Ishikawa (cell line): ENCODE measurements around the gene NCEH1.

ENCODE experiments used
- CEBPB ChIP-seq: IDR thresholded peaks from 2 replicates; pipeline ENCODE4 v1.6.1; 2012
- CREB1 ChIP-seq: IDR thresholded peaks from 2 replicates; pipeline ENCODE4 v1.6.1; 2012; ENCODE audit warnings: low read depth
- EGR1 ChIP-seq: IDR thresholded peaks from 2 replicates; pipeline ENCODE4 v1.6.1; 2012
- EP300 ChIP-seq: IDR thresholded peaks from 2 replicates; pipeline ENCODE4 v1.6.1; 2012; ENCODE audit warnings: borderline replicate concordance
- FOXM1 ChIP-seq: IDR thresholded peaks from 2 replicates; pipeline ENCODE4 v1.6.1; 2012; ENCODE audit warnings: low read depth, borderline replicate concordance
- MAX ChIP-seq: IDR thresholded peaks from 2 replicates; pipeline ENCODE4 v1.6.1; 2012
- NFIC ChIP-seq: IDR thresholded peaks from 2 replicates; pipeline ENCODE4 v1.6.1; 2012
- RAD21 ChIP-seq: IDR thresholded peaks from 2 replicates; pipeline ENCODE4 v1.6.1; 2012; ENCODE audit warnings: low read depth
- REST ChIP-seq: IDR thresholded peaks from 2 replicates; pipeline ENCODE4 v1.6.1; 2012; ENCODE audit warnings: low read depth, mild to moderate bottlenecking
- TAF1 ChIP-seq: IDR thresholded peaks from 2 replicates; pipeline ENCODE4 v1.6.1; 2012; ENCODE audit warnings: low read depth, mild to moderate bottlenecking
- TCF12 ChIP-seq: IDR thresholded peaks from 2 replicates; pipeline ENCODE4 v1.6.1; 2012; ENCODE audit warnings: low read depth
- TEAD4 ChIP-seq: IDR thresholded peaks from 2 replicates; pipeline ENCODE4 v1.6.1; 2012
- USF1 ChIP-seq: IDR thresholded peaks from 2 replicates; pipeline ENCODE4 v1.6.1; 2012
- YY1 ChIP-seq: IDR thresholded peaks from 2 replicates; pipeline ENCODE4 v1.6.1; 2012; ENCODE audit warnings: low read depth
- ZBTB7A ChIP-seq: IDR thresholded peaks from 2 replicates; pipeline ENCODE4 v1.6.1; 2012; ENCODE audit warnings: low read depth

The NCEH1 gene

GRCh38 chr3:172653004-172653572, 57.8 kb downstream of the NCEH1 start:
- TF ChIP-seq CREB1, result no peak
- no peak for TF ChIP-seq REST
- peak; percentile 90; the same call in 1 of the 2 replicates for TF ChIP-seq TEAD4
- TF ChIP-seq YY1, result peak; percentile 76
- TF ChIP-seq EGR1, result no peak
- peak; percentile 97 for TF ChIP-seq EP300
- no peak; the same call in 1 of the 2 replicates for TF ChIP-seq MAX
- peak; percentile 28; the same call in 1 of the 2 replicates for TF ChIP-seq RAD21
- no peak for TF ChIP-seq ZBTB7A
- peak; percentile 95 for TF ChIP-seq FOXM1
- peak; percentile 97 for TF ChIP-seq TCF12
- TF ChIP-seq USF1, result 0 out of 2 replicates have a peak, but pooled peaks have one; percentile 17
- TF ChIP-seq CEBPB, result peak; percentile 57; the same call in 1 of the 2 replicates
- no peak; the same call in 1 of the 2 replicates for TF ChIP-seq TAF1
- peak; percentile 99 for TF ChIP-seq NFIC

GRCh38 chr3:172651936-172652625, 58.8 kb downstream of the NCEH1 start:
- TF ChIP-seq MAX, result no peak
- TF ChIP-seq YY1, result no peak
- no peak for TF ChIP-seq TCF12
- no peak for TF ChIP-seq TAF1
- TF ChIP-seq ZBTB7A, result no peak
- TF ChIP-seq USF1, result no peak
- TF ChIP-seq REST, result no peak
- no peak for TF ChIP-seq FOXM1
- no peak for TF ChIP-seq EP300
- TF ChIP-seq NFIC, result no peak
- no peak for TF ChIP-seq EGR1
- no peak for TF ChIP-seq CEBPB
- TF ChIP-seq RAD21, result no peak
- no peak for TF ChIP-seq CREB1
- TF ChIP-seq TEAD4, result no peak

GRCh38 chr3:172649987-172650386, 60.9 kb downstream of the NCEH1 start:
- TF ChIP-seq EGR1 (no peak), NFIC (no peak), YY1 (no peak), MAX (no peak), TAF1 (no peak), CREB1 (no peak), RAD21 (no peak), REST (no peak)

- TF ChIP-seq ZBTB7A (no peak), CEBPB (peak; percentile 68)
Measured at GRCh38 chr3:172648747-172649146, 62.1 kb downstream of the NCEH1 start.
